Measurements from ENCODE around the gene CCDC6.

- TF ChIP-seq EP300 (IDR thresholded peaks at IDR 0.05) (no peak), CTCF (IDR thresholded peaks at IDR 0.05) (no peak)
Measured at GRCh38 chr10:59741583-59741982, 164.8 kb downstream of the CCDC6 start.

Data from ovary (tissue), 3 donors.